OCI-M2 (cell line): ENCODE measurements around the gene CMSS1.
A peak's percentile ranks its signal among the peaks of the same experiment; 100 is the strongest.

Experiments used
- DNase-seq: peaks from one replicate; lab custom pipeline; 2025; ENCODE audit not compliant: unreplicated experiment; lab: John Stamatoyannopoulos, UW

The CMSS1 gene

DNA sequence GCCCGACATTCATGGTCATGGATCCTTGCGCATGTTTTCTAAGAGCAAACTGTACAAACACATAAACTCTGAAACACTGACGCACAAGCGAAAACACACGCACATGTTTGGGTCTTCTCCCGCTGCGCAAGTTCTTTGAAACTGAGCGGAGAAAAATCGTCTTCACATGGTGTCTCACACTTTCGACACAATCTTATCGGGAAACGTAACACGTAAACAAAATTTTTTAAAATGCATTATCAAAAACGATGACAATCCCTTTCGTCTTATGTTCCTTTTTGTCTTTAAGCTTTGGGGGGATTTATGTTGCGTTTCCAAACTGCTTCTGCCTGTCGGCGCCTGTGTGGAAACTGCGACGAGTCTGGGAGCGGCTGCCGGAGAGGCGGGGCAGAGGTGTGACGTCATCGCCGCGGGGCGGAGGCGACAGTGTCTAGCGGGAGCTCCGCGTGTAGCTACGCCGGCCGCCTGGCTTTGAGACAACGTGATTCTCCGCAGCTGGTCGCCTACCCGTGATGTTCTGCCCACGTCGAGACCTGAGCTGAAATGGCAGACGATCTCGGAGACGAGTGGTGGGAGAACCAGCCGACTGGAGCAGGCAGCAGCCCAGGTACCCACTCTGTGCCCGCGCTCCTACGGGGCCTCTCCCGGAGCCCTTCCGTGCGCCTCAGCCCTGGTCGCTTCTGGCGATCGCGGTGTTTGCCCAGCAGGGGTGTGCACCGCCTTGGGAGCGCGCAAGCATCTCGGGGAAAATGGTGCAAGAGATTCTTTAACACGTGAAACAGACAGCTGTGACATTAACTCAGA is at the start of gene CMSS1:
Gene CMSS1 (plus strand): TSS at position 426 of the 804 bp plus-strand sequence.
- peak; percentile 44 for DNase-seq

DNA sequence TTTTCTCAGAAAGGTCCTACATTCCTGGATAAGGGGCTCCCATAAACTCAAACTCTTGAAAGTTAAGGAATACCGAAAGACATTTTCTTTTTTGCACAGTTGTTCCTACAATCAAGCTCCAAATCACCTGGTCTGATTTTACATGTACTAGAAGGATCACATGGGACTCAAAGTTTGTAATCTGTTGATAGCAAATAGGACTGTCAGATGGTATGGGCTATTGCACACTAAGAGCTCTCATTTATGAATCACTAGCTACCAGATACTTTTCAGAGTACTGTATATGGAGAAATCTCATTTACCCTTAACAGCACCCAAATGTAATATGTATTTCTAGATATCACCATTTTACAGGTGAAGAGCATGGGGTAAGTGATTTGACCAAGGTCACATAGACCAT is 49.5 kb upstream of the CMSS1 start:
- no peak for DNase-seq

- DNase-seq = no peak
These were observed 48.7 kb upstream of the CMSS1 start for GRCh38 chr3:99768808-99769501.

GRCh38 chr3:99772171-99772570 is 45.5 kb upstream of the CMSS1 start:
- no peak for DNase-seq

GRCh38 chr3:99772671-99773070 is 45.0 kb upstream of the CMSS1 start:
- DNase-seq = no peak

- DNase-seq = no peak
These were observed 43.2 kb upstream of the CMSS1 start for GRCh38 chr3:99774467-99774866.

DNA sequence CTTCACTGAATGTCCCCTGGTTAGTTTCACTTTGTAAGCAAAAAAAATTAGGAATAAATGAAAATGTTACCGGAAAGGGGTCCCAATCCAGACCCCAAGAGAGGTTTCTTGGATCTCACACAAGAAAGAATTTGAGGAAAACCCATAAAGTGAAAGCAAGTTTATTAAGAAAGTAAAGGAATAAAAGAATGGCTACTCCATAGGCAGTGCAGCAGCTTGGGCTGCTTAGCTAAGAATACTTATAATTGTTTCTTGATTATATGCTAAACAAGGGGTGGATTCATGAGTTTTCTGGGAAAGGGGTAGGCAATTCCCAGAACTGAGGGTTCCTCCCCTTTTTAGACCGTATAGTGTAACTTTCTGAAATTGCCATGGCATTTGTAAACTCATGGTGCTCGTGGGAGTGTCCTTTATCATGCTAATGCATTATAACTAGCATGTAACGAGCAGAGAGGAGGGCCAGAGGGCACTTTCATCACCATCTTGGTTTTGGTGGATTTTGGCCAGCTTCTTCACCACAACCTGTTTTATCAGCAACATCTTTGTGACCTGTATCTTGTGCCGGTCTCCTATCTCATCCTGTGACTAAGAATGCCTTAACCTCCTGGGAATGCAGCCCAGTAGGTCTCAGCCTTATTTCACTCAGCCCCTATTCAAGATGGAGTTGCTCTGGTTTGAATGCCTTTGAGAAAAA is 41.0 kb upstream of the CMSS1 start:
- no peak for DNase-seq

DNA sequence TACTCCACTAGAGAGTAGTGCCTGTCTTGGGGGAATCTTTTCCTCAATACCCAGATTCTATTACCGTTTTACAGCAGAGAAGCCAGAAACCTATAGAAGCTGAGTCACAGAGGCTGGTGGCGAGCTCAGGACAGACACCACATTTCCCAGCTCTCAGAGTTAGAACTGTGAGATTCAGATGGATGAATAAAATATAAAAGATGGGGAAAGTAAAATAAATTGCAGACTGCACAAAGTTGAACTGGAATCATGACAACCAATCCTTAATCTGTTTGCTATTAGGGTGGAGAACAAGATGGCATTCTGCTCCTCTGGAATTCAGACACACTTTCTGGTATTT is 40.5 kb upstream of the CMSS1 start:
- DNase-seq = no peak

- DNase-seq = no peak
These were observed 40.0 kb upstream of the CMSS1 start for GRCh38 chr3:99777708-99778107.

- no peak for DNase-seq
These were observed 36.9 kb upstream of the CMSS1 start for GRCh38 chr3:99780749-99781148.

DNA sequence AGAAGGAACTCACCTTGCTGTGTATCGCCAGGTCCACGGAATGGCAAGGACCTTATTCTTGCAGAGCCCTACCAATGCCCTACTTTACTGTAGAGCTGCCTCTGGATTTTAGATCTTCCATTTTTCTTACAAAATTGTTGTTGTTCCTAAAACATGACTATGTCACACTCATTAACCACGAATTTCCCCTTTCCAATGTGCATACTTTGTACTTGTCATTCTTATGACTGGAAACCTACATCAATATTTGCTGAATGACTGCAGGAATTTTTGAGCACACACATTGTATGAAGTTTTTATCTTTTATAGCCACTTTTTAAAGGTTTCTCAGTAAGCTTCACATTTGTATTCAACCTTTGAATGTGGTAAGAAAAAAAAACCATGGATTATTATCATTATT is 35.9 kb upstream of the CMSS1 start:
- DNase-seq = no peak

DNA sequence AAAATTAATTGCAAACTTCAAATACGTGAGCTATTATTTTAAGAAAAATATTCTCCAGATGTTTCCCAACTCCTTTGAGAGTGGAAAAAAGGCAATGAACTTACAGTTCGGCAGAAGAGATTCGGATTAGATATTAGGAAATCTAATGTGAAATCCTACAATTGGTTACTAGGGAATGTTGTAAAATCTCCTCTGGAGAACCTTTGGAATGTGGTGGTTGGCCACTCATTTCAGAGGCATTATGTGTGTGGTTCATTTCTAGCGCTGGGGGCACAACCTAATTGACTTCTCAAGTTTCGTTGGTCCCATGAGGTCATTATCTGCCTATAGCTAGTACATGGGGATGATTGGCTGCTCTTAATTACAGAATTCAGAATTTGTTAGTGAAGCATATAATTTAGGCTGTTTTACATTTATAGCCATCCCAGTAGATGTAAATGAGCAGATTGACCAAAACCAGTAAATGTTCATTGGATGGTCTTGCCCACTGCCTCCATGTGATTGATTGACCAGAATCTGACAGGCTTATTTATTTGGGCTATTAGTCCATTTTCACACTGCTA is 34.6 kb upstream of the CMSS1 start:
- no peak for DNase-seq

DNA sequence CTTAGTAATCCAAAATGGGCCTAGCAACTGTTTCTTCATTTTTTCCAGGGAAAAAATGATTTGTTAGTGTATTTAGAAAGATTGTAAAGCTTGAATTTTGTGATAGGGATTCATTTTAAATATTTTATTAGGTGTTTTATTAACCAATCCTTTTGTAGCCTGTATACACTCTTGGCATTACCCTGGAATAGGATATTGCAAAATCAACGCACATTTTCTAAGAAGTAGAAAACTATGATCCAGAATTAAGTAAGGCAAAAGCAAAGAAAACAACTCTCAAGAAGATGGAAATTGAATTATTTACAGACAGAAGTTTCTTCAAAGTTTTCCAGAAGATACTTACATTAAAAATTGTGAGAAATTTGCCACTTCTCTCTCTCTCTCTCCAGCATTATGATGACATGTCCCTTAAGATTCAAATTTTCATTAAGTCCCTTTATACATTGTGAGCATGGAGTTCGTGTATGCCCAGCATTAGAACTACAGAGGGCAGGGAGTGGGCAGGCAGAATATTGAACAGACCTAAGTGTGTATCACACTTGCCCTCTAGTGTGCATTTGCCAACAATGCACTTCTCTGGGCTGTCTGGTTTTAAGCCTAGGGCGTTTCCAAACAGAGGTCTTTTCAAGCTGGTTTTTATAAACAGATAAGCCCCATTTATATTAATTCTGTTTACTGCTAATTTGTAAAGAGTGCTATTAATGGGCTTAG is 28.5 kb upstream of the CMSS1 start:
- peak; percentile 5 for DNase-seq

- DNase-seq = no peak
These were observed 23.2 kb upstream of the CMSS1 start for GRCh38 chr3:99794485-99794884.

- no peak for DNase-seq
These were observed 22.1 kb upstream of the CMSS1 start for GRCh38 chr3:99795573-99795972.

- DNase-seq = no peak
These were observed 18.2 kb upstream of the CMSS1 start for GRCh38 chr3:99799422-99799821.

- no peak for DNase-seq
These were observed 14.4 kb upstream of the CMSS1 start for GRCh38 chr3:99803297-99803696.

- DNase-seq = no peak
These were observed 12.5 kb upstream of the CMSS1 start for GRCh38 chr3:99805160-99805559.

GRCh38 chr3:99808163-99808794 is 9.4 kb upstream of the CMSS1 start:
- no peak for DNase-seq

GRCh38 chr3:99809565-99809964 is 8.1 kb upstream of the CMSS1 start:
- no peak for DNase-seq

DNA sequence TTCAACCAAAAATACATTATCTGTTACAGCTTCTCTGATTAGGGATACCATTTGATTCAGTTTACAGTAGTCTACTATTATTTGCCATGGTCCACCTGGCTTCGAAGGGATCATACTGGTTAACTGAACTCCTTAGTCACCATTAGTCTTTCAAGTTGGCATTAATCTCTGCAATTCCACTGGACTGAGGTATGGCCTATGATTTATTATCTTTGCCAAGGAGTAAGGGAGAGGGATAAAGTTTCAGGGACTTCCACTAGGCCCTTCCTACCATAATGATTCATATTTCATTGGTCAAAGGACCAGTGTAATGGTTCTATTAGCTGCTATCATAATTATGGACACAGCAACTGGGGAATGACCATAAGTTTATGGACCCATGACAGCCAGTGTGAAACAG is 7.3 kb upstream of the CMSS1 start:
- no peak for DNase-seq
